ENCODE measurements around the gene CLIP3.
A peak's percentile ranks its signal among the peaks of the same experiment; 100 is the strongest.

Gene CLIP3

DNA sequence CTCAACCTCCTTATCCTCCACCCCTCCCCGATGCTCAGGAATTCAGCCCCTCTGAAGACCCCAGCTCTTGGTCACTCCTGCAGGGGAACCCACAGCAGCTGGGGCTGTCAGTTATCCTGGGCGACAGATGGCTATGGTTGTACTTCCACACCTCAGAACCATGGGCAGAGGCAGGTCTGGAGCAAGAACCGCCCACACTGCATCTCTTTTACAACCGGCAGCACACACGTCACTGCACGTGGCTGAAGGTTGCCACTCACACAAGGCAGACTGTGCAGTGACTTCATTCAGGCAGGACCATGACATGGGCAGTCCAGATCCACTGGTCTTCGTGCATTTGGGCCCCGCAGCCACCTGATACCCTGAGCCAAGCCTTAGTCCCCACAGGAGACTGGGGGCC, 59.2 kb downstream of the CLIP3 start:
- DNase-seq (ENCODE audit: low read depth in 1 of 2, low spot score in 1 of 2): no peak
- no peak for TF ChIP-seq POLR2AphosphoS5 (IDR thresholded peaks at IDR 0.05; ENCODE audit: low read depth)
- TF ChIP-seq, protein P1, sequence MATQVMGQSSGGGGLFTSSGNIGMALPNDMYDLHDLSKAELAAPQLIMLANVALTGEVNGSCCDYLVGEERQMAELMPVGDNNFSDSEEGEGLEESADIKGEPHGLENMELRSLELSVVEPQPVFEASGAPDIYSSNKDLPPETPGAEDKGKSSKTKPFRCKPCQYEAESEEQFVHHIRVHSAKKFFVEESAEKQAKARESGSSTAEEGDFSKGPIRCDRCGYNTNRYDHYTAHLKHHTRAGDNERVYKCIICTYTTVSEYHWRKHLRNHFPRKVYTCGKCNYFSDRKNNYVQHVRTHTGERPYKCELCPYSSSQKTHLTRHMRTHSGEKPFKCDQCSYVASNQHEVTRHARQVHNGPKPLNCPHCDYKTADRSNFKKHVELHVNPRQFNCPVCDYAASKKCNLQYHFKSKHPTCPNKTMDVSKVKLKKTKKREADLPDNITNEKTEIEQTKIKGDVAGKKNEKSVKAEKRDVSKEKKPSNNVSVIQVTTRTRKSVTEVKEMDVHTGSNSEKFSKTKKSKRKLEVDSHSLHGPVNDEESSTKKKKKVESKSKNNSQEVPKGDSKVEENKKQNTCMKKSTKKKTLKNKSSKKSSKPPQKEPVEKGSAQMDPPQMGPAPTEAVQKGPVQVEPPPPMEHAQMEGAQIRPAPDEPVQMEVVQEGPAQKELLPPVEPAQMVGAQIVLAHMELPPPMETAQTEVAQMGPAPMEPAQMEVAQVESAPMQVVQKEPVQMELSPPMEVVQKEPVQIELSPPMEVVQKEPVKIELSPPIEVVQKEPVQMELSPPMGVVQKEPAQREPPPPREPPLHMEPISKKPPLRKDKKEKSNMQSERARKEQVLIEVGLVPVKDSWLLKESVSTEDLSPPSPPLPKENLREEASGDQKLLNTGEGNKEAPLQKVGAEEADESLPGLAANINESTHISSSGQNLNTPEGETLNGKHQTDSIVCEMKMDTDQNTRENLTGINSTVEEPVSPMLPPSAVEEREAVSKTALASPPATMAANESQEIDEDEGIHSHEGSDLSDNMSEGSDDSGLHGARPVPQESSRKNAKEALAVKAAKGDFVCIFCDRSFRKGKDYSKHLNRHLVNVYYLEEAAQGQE (IDR thresholded peaks at IDR 0.05; ENCODE audit: insufficient replicate concordance, low read depth): peak; percentile 78
- no peaks in the 10 kb centered on the region for H3K27me3 ChIP-seq (ENCODE audit: insufficient read depth, poor library complexity, severe bottlenecking)
- H3K27ac ChIP-seq (replicated peaks): no peak overlapping the region
- H3K4me3 ChIP-seq (replicated peaks; ENCODE audit: insufficient read depth, low read length): no peak overlapping the region

DNA sequence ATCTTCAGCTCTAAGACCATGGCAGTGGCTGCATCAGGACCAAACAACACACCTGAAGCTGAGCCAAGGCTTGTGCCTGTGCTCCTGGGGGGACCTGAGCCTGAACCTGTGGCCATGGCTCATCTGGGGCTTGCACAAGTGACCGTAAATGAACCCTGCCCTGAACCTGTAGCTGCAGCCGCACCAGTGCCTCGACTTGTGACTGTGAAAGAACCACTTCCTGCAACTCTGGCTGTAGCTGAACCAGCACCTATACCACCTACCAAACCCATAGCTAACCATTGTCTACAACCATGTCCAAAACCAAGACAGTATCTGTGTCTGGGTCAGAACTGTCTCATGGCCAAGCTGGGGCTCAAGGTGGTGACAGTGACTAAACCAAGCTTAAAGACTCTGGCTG, 65.9 kb downstream of the CLIP3 start:
- DNase-seq (ENCODE audit: low read depth in 1 of 2, low spot score in 1 of 2): no peak
- no peak overlapping the region for H3K27ac ChIP-seq (replicated peaks)
- no peak overlapping the region for H3K4me3 ChIP-seq (replicated peaks; ENCODE audit: insufficient read depth, low read length)
- TF ChIP-seq SPI1 (IDR thresholded peaks at IDR 0.05; ENCODE audit: borderline replicate concordance, low read depth) (no peak), GABPA (IDR thresholded peaks at IDR 0.05; ENCODE audit: low read depth) (no peak), POLR2AphosphoS5 (IDR thresholded peaks at IDR 0.05; ENCODE audit: low read depth) (no peak)
- TF ChIP-seq, protein P2, sequence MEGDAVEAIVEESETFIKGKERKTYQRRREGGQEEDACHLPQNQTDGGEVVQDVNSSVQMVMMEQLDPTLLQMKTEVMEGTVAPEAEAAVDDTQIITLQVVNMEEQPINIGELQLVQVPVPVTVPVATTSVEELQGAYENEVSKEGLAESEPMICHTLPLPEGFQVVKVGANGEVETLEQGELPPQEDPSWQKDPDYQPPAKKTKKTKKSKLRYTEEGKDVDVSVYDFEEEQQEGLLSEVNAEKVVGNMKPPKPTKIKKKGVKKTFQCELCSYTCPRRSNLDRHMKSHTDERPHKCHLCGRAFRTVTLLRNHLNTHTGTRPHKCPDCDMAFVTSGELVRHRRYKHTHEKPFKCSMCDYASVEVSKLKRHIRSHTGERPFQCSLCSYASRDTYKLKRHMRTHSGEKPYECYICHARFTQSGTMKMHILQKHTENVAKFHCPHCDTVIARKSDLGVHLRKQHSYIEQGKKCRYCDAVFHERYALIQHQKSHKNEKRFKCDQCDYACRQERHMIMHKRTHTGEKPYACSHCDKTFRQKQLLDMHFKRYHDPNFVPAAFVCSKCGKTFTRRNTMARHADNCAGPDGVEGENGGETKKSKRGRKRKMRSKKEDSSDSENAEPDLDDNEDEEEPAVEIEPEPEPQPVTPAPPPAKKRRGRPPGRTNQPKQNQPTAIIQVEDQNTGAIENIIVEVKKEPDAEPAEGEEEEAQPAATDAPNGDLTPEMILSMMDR (IDR thresholded peaks at IDR 0.05; ENCODE audit: insufficient read depth, low read length): no peak
- TF ChIP-seq, protein P1 (IDR thresholded peaks at IDR 0.05; ENCODE audit: insufficient replicate concordance, low read depth): no peak
- H3K27me3 ChIP-seq (ENCODE audit: insufficient read depth, poor library complexity, severe bottlenecking): no peaks in the 10 kb centered on the region
